SJCRH30 (cell line): ENCODE results near the gene DYRK1A. TPM values are rescaled to one million over a fixed set of nuclear protein-coding genes. Genes with fewer than 3 reads are reported as not detected.

Experiments
- DNase-seq, 2 experiments: peaks; one replicate each; pipeline ENCODE4 v3.0.0-alpha.2; 2015 to 2020
- H3K27ac ChIP-seq: fragments of 250-450 bp; sonication (Bioruptor Pico); 2 replicates; pipeline ENCODE4 v1.5.1; 2020; ENCODE audit warnings: mild to moderate bottlenecking, moderate library complexity
- H3K27me3 ChIP-seq: fragments of 250-450 bp; sonication (Bioruptor Pico); 2 replicates; pipeline ENCODE4 v1.5.1; 2020; ENCODE audit warnings: mild to moderate bottlenecking, moderate library complexity
- H3K36me3 ChIP-seq: fragments of 250-450 bp; sonication (Bioruptor Pico); 2 replicates; pipeline ENCODE4 v1.5.1; 2020; ENCODE audit warnings: mild to moderate bottlenecking, moderate library complexity
- H3K4me1 ChIP-seq: fragments of 250-450 bp; sonication (Bioruptor Pico); 2 replicates; pipeline ENCODE4 v1.5.1; 2020; ENCODE audit warnings: mild to moderate bottlenecking, moderate library complexity
- H3K4me3 ChIP-seq: fragments of 250-450 bp; sonication (Bioruptor Pico); 2 replicates; pipeline ENCODE4 v1.5.1; 2020; ENCODE audit warnings: mild to moderate bottlenecking, moderate library complexity
- H3K9me3 ChIP-seq: fragments of 250-450 bp; sonication (Bioruptor Pico); replicated peaks from 2 replicates; pipeline ENCODE4 v1.5.1; 2020; ENCODE audit warnings: mild to moderate bottlenecking, moderate library complexity
- total RNA-seq: library from RNA; depleted of rRNA; stranded (reverse); fragments of >200 nt; shearing (Covaris generic); gene quantifications from 2 replicates; pipeline ENCODE4 v1.2.3, GENCODE V29; 2014; rRNA removed

DYRK1A gene
- total RNA-seq, 1 experiment from 2014 or later: 67.5 TPM

DNA sequence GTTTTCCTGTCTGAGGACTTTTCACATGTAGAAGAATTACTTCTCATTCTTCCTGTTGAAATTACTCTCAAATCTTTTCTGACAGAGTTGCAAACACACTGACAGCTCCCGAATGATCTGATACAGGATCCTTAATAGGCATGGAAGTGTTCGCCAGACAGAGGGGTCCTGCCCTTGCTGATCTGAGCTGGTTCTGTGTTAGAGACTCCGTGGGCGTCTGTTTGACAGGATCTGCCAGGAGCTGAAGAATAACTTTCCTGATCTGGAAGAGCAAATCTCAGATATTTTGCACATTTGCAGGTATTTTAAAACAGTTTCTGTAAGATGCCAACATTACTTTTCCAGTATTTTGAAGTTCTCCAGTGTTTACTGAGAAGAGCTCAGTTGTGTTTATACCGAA lies 202.3 kb downstream of the DYRK1A start:
- H3K36me3 ChIP-seq: no peaks in the 10 kb centered on the region
- no peaks in the 10 kb centered on the region for H3K27me3 ChIP-seq
- H3K4me3 ChIP-seq: no peak overlapping the region
- no peaks in the 10 kb centered on the region for H3K4me1 ChIP-seq
- DNase-seq: no peak
- H3K9me3 ChIP-seq: no peaks in the 10 kb centered on the region
- H3K27ac ChIP-seq: no peak overlapping the region

GRCh38 chr21:37571442-37571841 lies 204.9 kb downstream of the DYRK1A start:
- Histone ChIP-seq H3K27ac (no peak overlapping the region), H3K27me3 (no peaks in the 10 kb centered on the region), H3K36me3 (no peaks in the 10 kb centered on the region), H3K4me1 (peaks cover 6% of the 10 kb centered on the region; the same call in 1 of the 2 replicates), H3K4me3 (no peak overlapping the region), H3K9me3 (peaks cover 4% of the 10 kb centered on the region; the same call in 1 of the 2 replicates)
- DNase-seq: no peak

GRCh38 chr21:37574316-37574715 lies 207.7 kb downstream of the DYRK1A start:
- H3K9me3 ChIP-seq: peaks cover 16% of the 10 kb centered on the region
- H3K27me3 ChIP-seq: no peaks in the 10 kb centered on the region
- peaks cover 6% of the 10 kb centered on the region for H3K4me1 ChIP-seq

DNA sequence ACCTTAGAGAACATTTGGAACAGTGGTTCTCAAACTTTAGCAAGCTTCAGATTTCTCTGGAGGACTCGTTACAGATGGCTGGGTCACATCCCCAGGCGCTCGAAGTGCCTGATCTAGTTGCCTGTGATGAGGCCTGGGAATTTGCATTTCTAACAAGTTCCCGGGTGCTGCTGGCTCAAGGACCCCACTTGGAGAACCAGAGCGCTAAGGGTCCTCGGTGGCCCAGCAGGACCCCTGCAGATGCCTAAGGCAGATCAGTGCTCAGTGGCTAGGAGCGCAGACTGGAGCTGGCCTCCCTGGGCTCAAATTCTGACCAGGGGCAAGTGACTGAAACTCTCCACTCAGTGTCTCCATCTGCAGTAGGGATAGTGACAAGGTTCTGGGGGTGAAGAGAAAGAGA lies 208.2 kb downstream of the DYRK1A start:
- H3K9me3 ChIP-seq: peaks cover 20% of the 10 kb centered on the region
- no peaks in the 10 kb centered on the region for H3K27me3 ChIP-seq
- no peak overlapping the region for H3K4me3 ChIP-seq
- H3K4me1 ChIP-seq: peaks cover 6% of the 10 kb centered on the region
- no peak for DNase-seq
- no peak overlapping the region for H3K27ac ChIP-seq
- H3K36me3 ChIP-seq: no peaks in the 10 kb centered on the region

More at GRCh38 chr21:37574316-37574715, 207.7 kb downstream of the DYRK1A start:
- Histone ChIP-seq H3K27ac (no peak overlapping the region), H3K4me3 (no peak overlapping the region), H3K36me3 (no peaks in the 10 kb centered on the region)
- no peak for DNase-seq

- H3K27me3 ChIP-seq: no peaks in the 10 kb centered on the region
- DNase-seq: peak; percentile 13 to 29
- H3K36me3 ChIP-seq: no peaks in the 10 kb centered on the region
- H3K27ac ChIP-seq: no peak overlapping the region
- H3K9me3 ChIP-seq: peaks cover 21% of the 10 kb centered on the region
- peaks cover 15% of the 10 kb centered on the region for H3K4me1 ChIP-seq
- peak overlapping the region; percentile 11; the same call in 1 of the 2 replicates for H3K4me3 ChIP-seq
Measured at GRCh38 chr21:37575580-37575979, 209.0 kb downstream of the DYRK1A start.

Other genes with a start within 250 kb of the DYRK1A start
- 35.1 and 36.2 TPM in 2 replicates for gene VPS26C, start 99.4 kb upstream of the DYRK1A start, total RNA-seq